ENCODE results near the gene WDR64. TPM values are rescaled to one million over a fixed set of nuclear protein-coding genes. Genes with fewer than 3 reads are reported as not detected.

WDR64 gene
- 0.10 TPM for polyA plus RNA-seq (2013, experiment 1 of 2)
- 0.08 TPM for polyA plus RNA-seq (2013, experiment 2 of 2)

DNA sequence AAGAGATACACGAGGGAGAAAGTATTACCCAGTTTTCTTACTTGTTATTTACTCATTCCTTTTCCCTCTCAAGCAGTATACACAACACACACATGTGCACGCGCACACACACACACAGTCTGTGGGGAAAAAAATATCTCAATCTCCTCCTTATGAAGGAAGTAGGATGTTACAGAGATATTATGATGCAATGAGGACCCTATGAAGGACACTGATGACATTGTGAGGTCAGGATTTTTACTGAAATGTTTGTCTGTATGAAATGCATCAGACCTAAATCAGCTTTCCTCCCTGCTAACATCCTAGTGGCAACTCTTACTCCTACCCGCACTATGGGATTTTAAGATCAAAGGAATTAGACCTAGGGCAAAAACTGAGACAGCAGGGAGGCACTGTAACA lies at the start of gene WDR64:
Gene WDR64 (plus strand): TSS at position 270 of the 400 bp plus-strand sequence. CDS start 204 bp downstream, outside the sequence.
- H3K23ac ChIP-seq (ENCODE audit: low read depth, low read length, poor library complexity), result no peak within 1 kb of the TSS
- H3K4me3 ChIP-seq (ENCODE audit: low read length in 2 of 2), result no peak within 1 kb of the TSS
- H3K36me3 ChIP-seq (replicated peaks in 1 of 2; ENCODE audit: control insufficient read depth in 2 of 2, insufficient read depth in 2 of 2, low read length in 2 of 2), result no peaks in the 10 kb centered on the region
- no peak within 1 kb of the TSS for H2AFZ ChIP-seq (ENCODE audit: low read length)
- no peak within 1 kb of the TSS for H2BK12ac ChIP-seq (ENCODE audit: low read length)
- no peak within 1 kb of the TSS for H3K27ac ChIP-seq (replicated peaks; ENCODE audit: low read length)
- no peak within 1 kb of the TSS for H4K8ac ChIP-seq (ENCODE audit: low read depth, low read length)
- H2AK5ac ChIP-seq (ENCODE audit: low read depth, low read length), result no peak within 1 kb of the TSS
- no CpG with 5 or more reads among the region's 4 CpGs for WGBS, 2 donors (ENCODE audit: extremely low coverage in 2 of 2, insufficient read length in 2 of 2, insufficient replicate concordance in 1 of 2)
- no peaks in the 10 kb centered on the region for H3K9me3 ChIP-seq (replicated peaks in 1 of 2; ENCODE audit: control insufficient read depth in 2 of 2, insufficient read depth in 1 of 2, low read depth in 1 of 2, low read length in 2 of 2)
- H3K27me3 ChIP-seq (ENCODE audit: control insufficient read depth in 3 of 3, insufficient read depth in 3 of 3, low read depth in 1 of 3, low read length in 3 of 3), result no peaks in the 10 kb centered on the region
- no peak within 1 kb of the TSS for H2BK5ac ChIP-seq (ENCODE audit: low read length)
- H2BK120ac ChIP-seq (ENCODE audit: low read depth, low read length), result no peak within 1 kb of the TSS
- no peaks in the 10 kb centered on the region for H3K79me1 ChIP-seq (ENCODE audit: low read depth, low read length)
- no peak within 1 kb of the TSS for H3K4me2 ChIP-seq (ENCODE audit: insufficient read depth, low read length, poor library complexity, severe bottlenecking)
- no peak within 1 kb of the TSS for H2BK15ac ChIP-seq (ENCODE audit: low read length)
- DNase-seq (ENCODE audit: low spot score), result no peak
- no peaks in the 10 kb centered on the region for H3K4me1 ChIP-seq (ENCODE audit: control insufficient read depth in 2 of 2, insufficient read depth in 1 of 2, low read depth in 1 of 2, low read length in 2 of 2)
- no peak within 1 kb of the TSS for H3K18ac ChIP-seq (ENCODE audit: low read length)
- H4K91ac ChIP-seq (ENCODE audit: low read depth, low read length, poor library complexity), result no peak within 1 kb of the TSS
- no peak within 1 kb of the TSS for H3K4ac ChIP-seq (ENCODE audit: low read length)
- no peak within 1 kb of the TSS for H3K9ac ChIP-seq (ENCODE audit: low read depth, low read length, poor library complexity)
- H3K14ac ChIP-seq (ENCODE audit: low read length), result no peak within 1 kb of the TSS

DNA sequence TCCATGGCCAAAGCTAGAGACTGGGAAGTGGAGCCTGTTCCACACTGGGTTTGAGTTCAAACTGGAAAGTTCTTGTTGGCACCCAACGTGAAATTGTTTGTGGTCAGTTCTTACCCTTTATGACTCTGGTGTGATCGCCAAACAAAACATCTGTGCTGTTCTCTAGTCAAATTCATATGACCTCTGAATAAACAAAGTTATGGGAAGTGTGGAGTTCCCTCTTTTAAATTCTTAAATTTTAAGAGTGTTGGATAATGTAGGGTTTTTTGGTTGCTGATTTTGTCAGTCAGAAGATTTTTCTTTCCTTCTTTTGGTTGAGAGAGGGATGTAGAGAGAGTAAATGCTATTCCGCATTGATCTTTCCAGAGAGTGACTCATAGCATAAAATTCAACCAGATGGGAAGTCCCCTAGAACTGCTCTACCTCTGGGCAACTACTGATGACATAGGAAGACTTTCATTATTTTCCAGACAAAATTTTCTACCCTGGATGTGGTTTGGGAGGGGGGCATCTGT lies 48.3 kb upstream of the WDR64 start:
- Histone ChIP-seq H3K4me3 (ENCODE audit: low read length in 2 of 2) (no peak overlapping the region), H3K36me3 (replicated peaks in 1 of 2; ENCODE audit: control insufficient read depth in 2 of 2, insufficient read depth in 2 of 2, low read length in 2 of 2) (peaks cover 0 to 2% of the 10 kb centered on the region in 2 donors)

DNA sequence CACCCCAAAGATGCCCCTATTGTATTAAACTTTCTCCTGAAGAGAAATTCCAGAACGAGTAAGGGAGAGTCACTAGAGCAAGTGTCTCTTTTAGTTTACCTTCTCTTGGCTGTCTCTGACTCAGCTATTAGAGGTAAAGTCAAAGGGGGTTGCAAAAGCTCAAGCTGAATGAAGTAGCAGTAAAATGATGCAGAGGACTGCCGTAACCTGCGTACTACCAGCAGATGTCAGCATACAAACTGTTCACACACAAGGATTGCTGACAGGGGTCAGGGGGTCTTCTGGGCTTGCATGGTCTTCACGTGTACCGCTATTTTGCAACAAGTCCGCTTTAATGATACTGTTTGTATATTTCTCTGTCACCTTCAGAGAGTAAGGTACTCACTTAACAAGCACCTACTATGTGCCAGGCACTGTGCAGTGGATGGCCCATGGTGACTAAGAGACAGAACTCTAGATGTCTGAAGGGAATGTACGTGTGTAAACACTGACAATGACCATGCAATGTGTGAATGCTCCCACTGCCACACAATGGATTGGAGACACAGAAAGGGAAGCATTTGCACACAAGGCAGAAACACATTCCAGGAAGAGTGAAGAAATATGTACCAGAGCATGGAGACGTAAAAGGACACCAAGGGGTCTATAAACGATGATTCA lies 46.8 kb upstream of the WDR64 start:
- Histone ChIP-seq H3K27ac (replicated peaks; ENCODE audit: low read length) (no peak overlapping the region), H3K9me3 (replicated peaks in 1 of 2; ENCODE audit: control insufficient read depth in 2 of 2, insufficient read depth in 1 of 2, low read depth in 1 of 2, low read length in 2 of 2) (no peaks in the 10 kb centered on the region), H3K36me3 (replicated peaks in 1 of 2; ENCODE audit: control insufficient read depth in 2 of 2, insufficient read depth in 2 of 2, low read length in 2 of 2) (peaks cover 0 to 4% of the 10 kb centered on the region in 2 donors), H2AK5ac (ENCODE audit: low read depth, low read length) (no peak overlapping the region), H2BK15ac (ENCODE audit: low read length) (no peak overlapping the region), H3K23ac (ENCODE audit: low read depth, low read length, poor library complexity) (no peak overlapping the region), H3K4ac (ENCODE audit: low read length) (no peak overlapping the region), H3K4me2 (ENCODE audit: insufficient read depth, low read length, poor library complexity, severe bottlenecking) (no peak overlapping the region), H3K4me3 (ENCODE audit: low read length in 2 of 2) (no peak overlapping the region), H4K8ac (ENCODE audit: low read depth, low read length) (no peak overlapping the region), H3K79me1 (ENCODE audit: low read depth, low read length) (no peaks in the 10 kb centered on the region), H3K9ac (ENCODE audit: low read depth, low read length, poor library complexity) (no peak overlapping the region), H2BK5ac (ENCODE audit: low read length) (no peak overlapping the region), H2BK12ac (ENCODE audit: low read length) (no peak overlapping the region), H3K4me1 (ENCODE audit: control insufficient read depth in 2 of 2, insufficient read depth in 1 of 2, low read depth in 1 of 2, low read length in 2 of 2) (no peaks in the 10 kb centered on the region), H2AFZ (ENCODE audit: low read length) (no peak overlapping the region), H3K18ac (ENCODE audit: low read length) (no peak overlapping the region), H3K14ac (ENCODE audit: low read length) (no peak overlapping the region), H2BK120ac (ENCODE audit: low read depth, low read length) (no peak overlapping the region), H4K91ac (ENCODE audit: low read depth, low read length, poor library complexity) (no peak overlapping the region), H3K27me3 (ENCODE audit: control insufficient read depth in 3 of 3, insufficient read depth in 3 of 3, low read depth in 1 of 3, low read length in 3 of 3) (no peaks in the 10 kb centered on the region)
- DNase-seq (ENCODE audit: low spot score), result no peak
- WGBS, 2 donors (ENCODE audit: extremely low coverage in 2 of 2, insufficient read length in 2 of 2, insufficient replicate concordance in 1 of 2), result no CpG with 5 or more reads among the region's 9 CpGs

More for the DNA sequence above, 48.3 kb upstream of the WDR64 start:
- H4K91ac ChIP-seq (ENCODE audit: low read depth, low read length, poor library complexity), result no peak overlapping the region
- no peak overlapping the region for H2AK5ac ChIP-seq (ENCODE audit: low read depth, low read length)
- H3K4me2 ChIP-seq (ENCODE audit: insufficient read depth, low read length, poor library complexity, severe bottlenecking), result no peak overlapping the region
- no peak overlapping the region for H3K23ac ChIP-seq (ENCODE audit: low read depth, low read length, poor library complexity)
- no peak overlapping the region for H2BK5ac ChIP-seq (ENCODE audit: low read length)
- no peaks in the 10 kb centered on the region for H3K9me3 ChIP-seq (replicated peaks in 1 of 2; ENCODE audit: control insufficient read depth in 2 of 2, insufficient read depth in 1 of 2, low read depth in 1 of 2, low read length in 2 of 2)
- no peak overlapping the region for H2BK15ac ChIP-seq (ENCODE audit: low read length)
- no peak overlapping the region for H4K8ac ChIP-seq (ENCODE audit: low read depth, low read length)
- H3K27ac ChIP-seq (replicated peaks; ENCODE audit: low read length), result no peak overlapping the region
- H3K4ac ChIP-seq (ENCODE audit: low read length), result no peak overlapping the region
- H3K18ac ChIP-seq (ENCODE audit: low read length), result no peak overlapping the region
- H3K27me3 ChIP-seq (ENCODE audit: control insufficient read depth in 3 of 3, insufficient read depth in 3 of 3, low read depth in 1 of 3, low read length in 3 of 3), result no peaks in the 10 kb centered on the region
- H3K79me1 ChIP-seq (ENCODE audit: low read depth, low read length), result no peaks in the 10 kb centered on the region
- no peak for DNase-seq (ENCODE audit: low spot score)
- H3K9ac ChIP-seq (ENCODE audit: low read depth, low read length, poor library complexity), result no peak overlapping the region
- no peak overlapping the region for H2BK12ac ChIP-seq (ENCODE audit: low read length)
- H2AFZ ChIP-seq (ENCODE audit: low read length), result no peak overlapping the region
- whole genome bisulfite sequencing, 2 donors (ENCODE audit: extremely low coverage in 2 of 2, insufficient read length in 2 of 2, insufficient replicate concordance in 1 of 2), result no CpG with 5 or more reads among the region's 3 CpGs
- H3K14ac ChIP-seq (ENCODE audit: low read length), result no peak overlapping the region
- no peak overlapping the region for H2BK120ac ChIP-seq (ENCODE audit: low read depth, low read length)
- no peaks in the 10 kb centered on the region for H3K4me1 ChIP-seq (ENCODE audit: control insufficient read depth in 2 of 2, insufficient read depth in 1 of 2, low read depth in 1 of 2, low read length in 2 of 2)

DNA sequence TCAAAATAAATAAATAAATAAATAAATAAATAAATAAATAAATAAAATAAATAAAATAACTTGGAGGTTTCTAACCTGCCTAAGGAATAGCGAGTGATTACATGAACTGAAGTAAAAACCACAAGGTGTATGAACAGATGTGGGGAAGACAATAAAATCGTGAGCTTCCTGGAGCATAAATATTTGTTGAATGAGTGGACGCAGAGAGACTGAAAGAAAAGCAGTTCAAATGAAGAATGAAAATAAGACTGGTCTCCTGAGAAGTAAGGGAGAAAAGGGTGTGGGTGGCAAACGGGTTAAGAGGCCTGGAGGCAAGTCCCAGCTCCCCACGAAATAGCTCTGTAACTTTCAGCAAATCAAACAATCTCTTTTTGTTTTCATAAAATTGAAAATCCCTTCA lies 45.5 kb upstream of the WDR64 start:
- Histone ChIP-seq H3K9me3 (replicated peaks in 1 of 2; ENCODE audit: control insufficient read depth in 2 of 2, insufficient read depth in 1 of 2, low read depth in 1 of 2, low read length in 2 of 2) (peaks cover 0 to 5% of the 10 kb centered on the region in 2 donors), H2AFZ (ENCODE audit: low read length) (no peak overlapping the region), H2BK5ac (ENCODE audit: low read length) (no peak overlapping the region), H3K27ac (replicated peaks; ENCODE audit: low read length) (no peak overlapping the region), H3K79me1 (ENCODE audit: low read depth, low read length) (no peaks in the 10 kb centered on the region), H3K36me3 (replicated peaks in 1 of 2; ENCODE audit: control insufficient read depth in 2 of 2, insufficient read depth in 2 of 2, low read length in 2 of 2) (peaks cover 0 to 2% of the 10 kb centered on the region in 2 donors), H3K14ac (ENCODE audit: low read length) (no peak overlapping the region), H2AK5ac (ENCODE audit: low read depth, low read length) (no peak overlapping the region), H3K4me1 (ENCODE audit: control insufficient read depth in 2 of 2, insufficient read depth in 1 of 2, low read depth in 1 of 2, low read length in 2 of 2) (no peaks in the 10 kb centered on the region), H4K8ac (ENCODE audit: low read depth, low read length) (no peak overlapping the region), H3K4ac (ENCODE audit: low read length) (no peak overlapping the region), H3K23ac (ENCODE audit: low read depth, low read length, poor library complexity) (no peak overlapping the region), H2BK12ac (ENCODE audit: low read length) (no peak overlapping the region), H3K27me3 (ENCODE audit: control insufficient read depth in 3 of 3, insufficient read depth in 3 of 3, low read depth in 1 of 3, low read length in 3 of 3) (no peaks in the 10 kb centered on the region), H3K18ac (ENCODE audit: low read length) (no peak overlapping the region), H2BK120ac (ENCODE audit: low read depth, low read length) (no peak overlapping the region), H2BK15ac (ENCODE audit: low read length) (no peak overlapping the region), H3K9ac (ENCODE audit: low read depth, low read length, poor library complexity) (no peak overlapping the region), H3K4me3 (ENCODE audit: low read length in 2 of 2) (no peak overlapping the region), H3K4me2 (ENCODE audit: insufficient read depth, low read length, poor library complexity, severe bottlenecking) (no peak overlapping the region), H4K91ac (ENCODE audit: low read depth, low read length, poor library complexity) (no peak overlapping the region)
- no peak for DNase-seq (ENCODE audit: low spot score)
- WGBS, 2 donors (ENCODE audit: extremely low coverage in 2 of 2, insufficient read length in 2 of 2, insufficient replicate concordance in 1 of 2), result no CpG with 5 or more reads among the region's 5 CpGs
